PC-9 (cell line): ENCODE measurements around the gene KCNN1.

Experiments
- EZH2 ChIP-seq: fragments of 200-600 bp; sonication (generic); IDR thresholded peaks from 2 replicates; pipeline ENCODE4 v1.8.0; 2017; ENCODE audit warnings: antibody characterized with exemption, low read depth
- TF ChIP-seq, protein P1 (sequence below): fragments of 200-600 bp; sonication (generic); conservative IDR thresholded peaks from 2 replicates; pipeline ENCODE4 v1.6.1; 2017; ENCODE audit warnings: mixed run types, antibody characterized with exemption, mild to moderate bottlenecking, moderate library complexity

DNA sequence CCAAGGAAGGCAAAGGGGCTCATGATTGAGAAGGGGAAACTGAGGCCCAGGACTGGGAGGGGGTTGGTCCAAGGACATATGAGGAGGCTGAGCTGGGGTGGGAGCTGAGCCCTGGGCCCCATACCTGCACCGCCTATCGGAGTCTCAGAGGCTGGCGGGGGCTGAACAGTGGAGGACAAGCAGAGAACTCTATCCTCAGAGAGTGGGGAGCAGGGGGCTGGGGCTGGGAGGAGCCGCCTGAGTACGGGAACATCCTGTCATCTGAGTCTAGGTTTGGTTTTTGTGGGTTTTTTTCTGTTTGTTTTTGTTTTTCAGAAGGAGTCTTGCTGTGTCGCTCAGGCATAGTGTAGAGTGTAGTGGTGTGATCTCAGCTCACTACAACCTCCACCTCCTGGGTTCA lies 47.3 kb downstream of the KCNN1 start:
- TF ChIP-seq, protein P1, sequence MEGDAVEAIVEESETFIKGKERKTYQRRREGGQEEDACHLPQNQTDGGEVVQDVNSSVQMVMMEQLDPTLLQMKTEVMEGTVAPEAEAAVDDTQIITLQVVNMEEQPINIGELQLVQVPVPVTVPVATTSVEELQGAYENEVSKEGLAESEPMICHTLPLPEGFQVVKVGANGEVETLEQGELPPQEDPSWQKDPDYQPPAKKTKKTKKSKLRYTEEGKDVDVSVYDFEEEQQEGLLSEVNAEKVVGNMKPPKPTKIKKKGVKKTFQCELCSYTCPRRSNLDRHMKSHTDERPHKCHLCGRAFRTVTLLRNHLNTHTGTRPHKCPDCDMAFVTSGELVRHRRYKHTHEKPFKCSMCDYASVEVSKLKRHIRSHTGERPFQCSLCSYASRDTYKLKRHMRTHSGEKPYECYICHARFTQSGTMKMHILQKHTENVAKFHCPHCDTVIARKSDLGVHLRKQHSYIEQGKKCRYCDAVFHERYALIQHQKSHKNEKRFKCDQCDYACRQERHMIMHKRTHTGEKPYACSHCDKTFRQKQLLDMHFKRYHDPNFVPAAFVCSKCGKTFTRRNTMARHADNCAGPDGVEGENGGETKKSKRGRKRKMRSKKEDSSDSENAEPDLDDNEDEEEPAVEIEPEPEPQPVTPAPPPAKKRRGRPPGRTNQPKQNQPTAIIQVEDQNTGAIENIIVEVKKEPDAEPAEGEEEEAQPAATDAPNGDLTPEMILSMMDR, result no peak
- no peak for TF ChIP-seq EZH2
